Chondrocyte (in vitro differentiated cells): ENCODE results near the gene MAML3. TPM values are rescaled to one million over a fixed set of nuclear protein-coding genes. Genes with fewer than 3 reads are reported as not detected.

Experiments used
- DNase-seq: peaks from one replicate; pipeline ENCODE4 v3.0.0; 2021; ENCODE audit warnings: mixed read lengths, low spot score
- H3K27ac Mint-ChIP-seq: one replicate; pipeline ENCODE4 v1.8.0; 2021; ENCODE audit warnings: mild to moderate bottlenecking, moderate library complexity, mixed read lengths; ENCODE audit not compliant: unreplicated experiment
- H3K27me3 Mint-ChIP-seq: 2 replicates; pipeline ENCODE4 v1.8.0; 2021; ENCODE audit warnings: low read depth, mixed read lengths
- H3K36me3 Mint-ChIP-seq: 2 replicates; pipeline ENCODE4 v1.8.0; 2021; ENCODE audit warnings: low read depth, mixed read lengths
- H3K4me1 Mint-ChIP-seq: 2 replicates; pipeline ENCODE4 v1.8.0; 2021; ENCODE audit warnings: low read depth, mild to moderate bottlenecking, mixed read lengths
- H3K4me3 Mint-ChIP-seq: one replicate; pipeline ENCODE4 v1.8.0; 2021; ENCODE audit warnings: mild to moderate bottlenecking, moderate library complexity, mixed read lengths; ENCODE audit not compliant: unreplicated experiment
- H3K9me3 Mint-ChIP-seq: 2 replicates; pipeline ENCODE4 v1.8.0; 2021; ENCODE audit warnings: low read depth, mixed read lengths
- total RNA-seq: library from RNA; stranded (reverse); gene quantifications from 3 replicates; pipeline ENCODE4 v1.2.1, GENCODE V29; 2021
- TF ChIP-seq, protein P1 (sequence below): fragments of 200-600 bp; sonication (generic); IDR thresholded peaks from 2 replicates; pipeline ENCODE4 v1.5.0; 2021; ENCODE audit warnings: antibody characterized with exemption, mild to moderate bottlenecking, moderate library complexity

The MAML3 gene
- total RNA-seq, 1 donor from 2014 or later, result 1.6 TPM

DNA sequence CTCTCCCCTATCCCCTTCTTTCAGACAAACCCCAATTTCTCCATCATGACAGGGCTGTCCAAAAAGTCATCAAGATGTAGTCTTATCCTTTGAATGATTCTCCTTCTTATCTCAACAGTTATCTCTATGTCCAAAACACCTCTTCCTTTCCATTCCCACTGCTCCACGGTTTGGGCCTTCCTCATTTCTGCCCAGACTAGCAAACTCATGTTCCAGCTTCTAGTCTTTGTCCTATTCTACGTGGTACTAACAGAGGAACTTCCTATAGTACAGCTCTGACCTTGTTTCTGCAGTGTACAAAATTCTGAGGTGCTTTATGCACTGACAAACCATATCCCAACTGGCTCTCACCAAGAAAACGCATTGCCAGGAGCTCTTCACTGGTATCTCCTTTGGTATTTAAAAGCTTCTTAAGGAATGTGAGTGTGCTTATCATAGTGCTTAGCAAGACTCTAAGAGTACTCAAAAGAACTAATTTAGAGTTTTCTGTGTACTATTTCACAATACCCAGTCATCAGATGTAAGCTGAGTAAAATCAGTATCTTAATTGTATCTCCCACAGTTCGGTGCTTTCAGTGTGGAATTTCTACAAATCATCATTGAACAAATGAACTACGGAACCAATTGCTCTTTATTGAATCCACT, 65.5 kb downstream of the MAML3 start:
- Mint-ChIP-seq H3K4me1 (peaks cover 52% of the 10 kb centered on the region), H3K4me3 (no peak overlapping the region), H3K9me3 (no peaks in the 10 kb centered on the region), H3K27ac (no peak overlapping the region), H3K36me3 (no peaks in the 10 kb centered on the region), H3K27me3 (no peaks in the 10 kb centered on the region)
- no peak for DNase-seq
- TF ChIP-seq, protein P1, sequence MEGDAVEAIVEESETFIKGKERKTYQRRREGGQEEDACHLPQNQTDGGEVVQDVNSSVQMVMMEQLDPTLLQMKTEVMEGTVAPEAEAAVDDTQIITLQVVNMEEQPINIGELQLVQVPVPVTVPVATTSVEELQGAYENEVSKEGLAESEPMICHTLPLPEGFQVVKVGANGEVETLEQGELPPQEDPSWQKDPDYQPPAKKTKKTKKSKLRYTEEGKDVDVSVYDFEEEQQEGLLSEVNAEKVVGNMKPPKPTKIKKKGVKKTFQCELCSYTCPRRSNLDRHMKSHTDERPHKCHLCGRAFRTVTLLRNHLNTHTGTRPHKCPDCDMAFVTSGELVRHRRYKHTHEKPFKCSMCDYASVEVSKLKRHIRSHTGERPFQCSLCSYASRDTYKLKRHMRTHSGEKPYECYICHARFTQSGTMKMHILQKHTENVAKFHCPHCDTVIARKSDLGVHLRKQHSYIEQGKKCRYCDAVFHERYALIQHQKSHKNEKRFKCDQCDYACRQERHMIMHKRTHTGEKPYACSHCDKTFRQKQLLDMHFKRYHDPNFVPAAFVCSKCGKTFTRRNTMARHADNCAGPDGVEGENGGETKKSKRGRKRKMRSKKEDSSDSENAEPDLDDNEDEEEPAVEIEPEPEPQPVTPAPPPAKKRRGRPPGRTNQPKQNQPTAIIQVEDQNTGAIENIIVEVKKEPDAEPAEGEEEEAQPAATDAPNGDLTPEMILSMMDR, result no peak

DNA sequence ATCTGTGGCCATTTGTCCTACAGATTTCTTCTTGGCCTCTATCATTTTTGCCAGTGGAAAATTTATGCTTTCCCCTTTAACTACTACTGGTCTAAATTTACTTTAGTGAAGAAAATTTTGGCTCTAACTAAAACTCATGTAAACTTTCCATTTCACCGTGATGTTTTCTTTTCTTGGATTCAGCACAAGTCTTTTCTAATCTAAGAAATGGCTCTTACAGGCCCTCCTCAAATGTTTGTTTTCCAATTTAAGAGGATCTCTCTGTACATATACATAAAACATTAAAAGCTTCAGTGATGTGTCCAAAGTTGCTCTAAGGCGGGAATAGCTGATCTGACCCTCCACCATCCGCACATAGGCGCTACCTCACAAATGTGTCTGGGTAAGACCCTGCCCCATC, 68.1 kb downstream of the MAML3 start:
- H3K4me1 Mint-ChIP-seq, result peaks cover 48% of the 10 kb centered on the region
- no peak for DNase-seq
- H3K36me3 Mint-ChIP-seq, result no peaks in the 10 kb centered on the region
- H3K9me3 Mint-ChIP-seq, result no peaks in the 10 kb centered on the region
- no peak overlapping the region for H3K27ac Mint-ChIP-seq
- no peak overlapping the region for H3K4me3 Mint-ChIP-seq
- H3K27me3 Mint-ChIP-seq, result no peaks in the 10 kb centered on the region
- TF ChIP-seq, protein P1, result no peak

DNA sequence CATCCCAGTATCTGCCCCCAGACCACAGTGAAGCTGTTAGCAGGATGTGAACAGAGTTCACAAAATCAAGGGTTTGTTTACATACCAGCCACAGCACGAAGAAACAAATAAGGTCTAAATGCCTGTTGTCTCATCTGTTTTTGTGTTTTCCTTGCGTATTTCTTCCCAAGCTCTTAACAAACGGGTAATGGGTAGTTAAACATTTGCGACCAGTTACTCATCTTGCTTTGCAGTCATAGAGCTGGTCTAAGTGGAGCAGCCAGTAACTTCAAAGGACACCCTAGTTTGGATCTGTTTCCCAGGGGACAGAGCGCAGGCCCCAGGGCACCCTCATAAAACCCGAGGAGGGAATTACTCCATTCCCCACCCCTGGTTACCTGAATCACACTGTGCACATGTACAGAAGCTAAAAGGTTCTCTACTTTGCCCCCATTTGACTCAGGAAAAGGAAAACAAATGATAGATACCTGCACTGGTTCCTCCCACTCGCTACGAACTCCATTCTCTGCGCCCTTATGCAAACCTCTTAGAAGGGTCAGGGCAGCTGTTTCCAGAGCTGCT, 68.8 kb downstream of the MAML3 start:
- no peaks in the 10 kb centered on the region for H3K36me3 Mint-ChIP-seq
- no peak overlapping the region for H3K27ac Mint-ChIP-seq
- no peak overlapping the region for H3K4me3 Mint-ChIP-seq
- no peak for DNase-seq
- H3K9me3 Mint-ChIP-seq, result no peaks in the 10 kb centered on the region
- peaks cover 45% of the 10 kb centered on the region for H3K4me1 Mint-ChIP-seq
- H3K27me3 Mint-ChIP-seq, result no peaks in the 10 kb centered on the region
- TF ChIP-seq, protein P1, result no peak

DNA sequence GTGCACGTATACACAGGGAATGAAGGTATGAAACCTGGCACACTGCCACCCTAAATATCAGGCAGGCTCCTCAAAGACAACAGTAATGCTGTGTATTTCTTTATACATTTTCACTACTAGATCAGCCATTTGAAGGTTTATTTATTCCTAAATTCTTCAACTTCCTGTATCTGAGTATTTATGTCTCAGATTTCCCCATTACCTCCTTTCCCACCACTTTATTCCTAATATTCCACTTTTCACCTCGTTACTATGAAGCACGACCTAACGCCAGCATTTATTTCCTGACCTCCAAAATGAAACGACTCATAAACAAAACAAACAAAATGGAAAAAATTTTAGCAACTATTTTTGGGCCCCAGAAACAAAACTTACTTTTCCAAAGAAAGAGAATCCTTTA, 69.6 kb downstream of the MAML3 start:
- no peak overlapping the region for H3K27ac Mint-ChIP-seq
- TF ChIP-seq, protein P1, result no peak
- peaks cover 40% of the 10 kb centered on the region for H3K4me1 Mint-ChIP-seq

DNA sequence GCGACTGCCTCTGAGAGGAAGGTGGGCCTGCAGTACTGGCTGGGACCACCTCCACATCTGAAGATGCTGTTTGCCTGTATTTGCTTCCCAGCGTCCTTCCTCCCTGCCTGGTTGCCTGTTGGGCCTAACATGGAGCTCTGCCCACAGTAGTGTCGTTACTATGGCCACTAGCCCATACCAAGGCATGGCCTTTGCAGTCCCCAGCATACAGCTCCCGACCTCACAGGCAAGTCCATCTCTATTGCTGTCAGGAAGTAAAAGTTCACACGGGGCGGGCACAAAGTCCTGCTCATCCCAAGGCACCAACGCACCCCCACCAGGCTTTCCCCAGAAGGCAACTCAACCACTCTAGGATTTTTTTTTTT, 71.6 kb downstream of the MAML3 start:
- H3K4me3 Mint-ChIP-seq, result no peak overlapping the region
- H3K9me3 Mint-ChIP-seq, result no peaks in the 10 kb centered on the region
- TF ChIP-seq, protein P1, result no peak
- no peak overlapping the region for H3K27ac Mint-ChIP-seq
- no peaks in the 10 kb centered on the region for H3K27me3 Mint-ChIP-seq
- H3K4me1 Mint-ChIP-seq, result peaks cover 48% of the 10 kb centered on the region
- H3K36me3 Mint-ChIP-seq, result no peaks in the 10 kb centered on the region
- no peak for DNase-seq

More for the DNA sequence above, 69.6 kb downstream of the MAML3 start:
- Mint-ChIP-seq H3K36me3 (no peaks in the 10 kb centered on the region), H3K4me3 (no peak overlapping the region), H3K9me3 (no peaks in the 10 kb centered on the region), H3K27me3 (no peaks in the 10 kb centered on the region)
- DNase-seq, result no peak
